GM21423 (cell line): ENCODE results near the gene PAK1.

Experiments
- ATAC-seq: cut with Tn5 transposase; IDR thresholded peaks from one replicate; pipeline ENCODE4 v1.9.1; 2021; ENCODE audit warnings: mild to moderate bottlenecking, moderate library complexity; ENCODE audit not compliant: unreplicated experiment

Gene PAK1

DNA sequence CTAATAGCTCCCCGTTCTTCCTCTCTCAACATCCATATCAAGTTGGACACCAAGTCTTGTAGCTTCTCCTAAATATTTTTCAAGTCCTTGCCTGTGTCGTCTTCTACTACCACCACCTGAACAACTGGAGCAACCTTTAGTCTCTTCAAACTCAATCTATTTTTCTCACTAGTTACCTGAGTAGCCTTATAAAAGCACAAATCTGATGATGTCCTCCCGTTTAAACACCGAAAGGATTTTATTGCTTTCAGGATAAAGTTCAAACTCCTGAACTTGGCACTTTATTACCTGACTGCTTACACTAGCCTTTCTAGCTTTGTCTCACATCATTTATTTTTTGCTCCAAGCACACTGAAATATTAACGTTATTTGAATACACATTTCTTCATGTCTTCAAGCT, 1.3 kb upstream of the PAK1 start:
- no peak for ATAC-seq

DNA sequence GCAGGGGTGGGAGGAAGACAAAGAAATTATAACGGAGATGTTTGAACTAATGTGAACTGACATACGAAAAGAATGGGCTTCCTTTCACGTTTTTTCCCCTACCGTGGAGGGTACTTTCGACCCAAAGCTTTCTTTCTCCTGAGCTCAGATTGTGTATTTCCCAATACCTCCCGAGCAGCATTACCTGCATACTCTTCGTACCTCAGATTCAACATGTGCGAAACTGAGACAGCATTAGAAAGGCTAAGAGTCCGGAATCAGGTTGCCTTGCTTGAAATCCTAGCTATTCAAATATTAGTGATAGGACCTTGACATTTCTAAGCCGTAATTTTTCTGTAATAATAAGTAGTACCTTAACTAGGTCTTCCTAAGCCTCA, 778 bp upstream of the PAK1 start:
- ATAC-seq: no peak

DNA sequence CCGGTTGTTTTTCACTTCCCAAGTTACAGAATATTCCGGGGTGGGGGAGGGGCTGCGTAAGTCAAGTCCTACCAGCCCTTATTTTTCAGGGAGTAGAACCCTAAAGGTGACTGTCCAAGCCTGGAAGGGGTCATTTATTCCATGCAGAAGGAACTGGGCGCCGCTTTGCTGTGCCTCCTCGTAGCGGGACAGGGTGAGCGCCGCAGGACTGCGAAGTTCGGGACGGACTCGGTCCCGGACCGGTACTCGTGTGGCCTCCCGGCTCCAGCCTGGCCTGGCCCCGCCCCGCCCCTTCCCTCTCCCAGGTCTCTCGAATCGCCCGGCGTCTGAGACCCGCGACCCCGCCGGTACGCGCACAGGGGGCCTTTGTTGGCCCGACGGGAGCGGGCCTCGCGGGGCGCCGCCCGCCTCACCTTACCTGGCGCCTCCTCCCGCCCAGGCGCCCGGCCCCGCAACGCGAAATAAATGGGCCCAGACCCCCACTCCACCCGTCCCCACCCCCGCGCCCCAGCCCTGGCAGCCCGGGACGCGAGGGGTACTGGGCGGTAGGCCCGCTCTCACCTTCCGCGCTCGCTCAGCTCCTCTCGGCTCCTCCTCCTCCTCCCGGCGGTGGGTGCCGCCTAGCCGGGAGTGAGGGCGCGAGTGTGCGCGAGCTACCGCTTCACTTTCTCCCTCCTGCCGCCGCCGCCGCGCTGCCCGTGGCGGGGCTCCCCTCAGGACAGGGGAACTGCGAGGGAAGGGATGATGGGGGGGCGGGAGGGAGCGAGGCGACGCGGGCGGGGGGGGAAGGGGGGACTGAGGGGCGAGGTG, 698 bp downstream of the PAK1 start:
- ATAC-seq: no peak

- ATAC-seq: no peak
Observed at GRCh38 chr11:77471558-77472193, 2.2 kb downstream of the PAK1 start.

DNA sequence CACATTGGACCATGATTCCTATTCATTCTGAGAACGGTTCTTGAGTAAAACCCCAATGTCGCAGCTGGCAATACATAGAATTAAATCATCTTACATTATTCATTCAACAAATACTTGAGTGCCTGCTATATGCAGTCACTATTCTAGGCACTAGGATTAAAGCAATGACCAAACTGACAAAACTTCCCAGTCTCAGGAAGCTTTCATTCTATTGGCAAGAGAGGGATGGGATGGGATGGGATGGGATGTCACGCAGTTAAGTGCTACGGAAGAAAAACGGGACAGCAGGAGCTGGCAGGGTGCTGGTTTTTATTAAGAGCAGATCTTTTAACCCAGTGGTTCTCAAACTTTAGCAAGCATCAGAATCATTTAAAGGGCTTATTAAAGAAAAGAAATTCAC, 2.9 kb downstream of the PAK1 start:
- ATAC-seq: no peak

- no peak for ATAC-seq
Observed at GRCh38 chr11:77470504-77470903, 3.4 kb downstream of the PAK1 start.

GRCh38 chr11:77468527-77468926, 5.4 kb downstream of the PAK1 start:
- no peak for ATAC-seq

- ATAC-seq: no peak
Observed at GRCh38 chr11:77467993-77468392, 5.9 kb downstream of the PAK1 start.

DNA sequence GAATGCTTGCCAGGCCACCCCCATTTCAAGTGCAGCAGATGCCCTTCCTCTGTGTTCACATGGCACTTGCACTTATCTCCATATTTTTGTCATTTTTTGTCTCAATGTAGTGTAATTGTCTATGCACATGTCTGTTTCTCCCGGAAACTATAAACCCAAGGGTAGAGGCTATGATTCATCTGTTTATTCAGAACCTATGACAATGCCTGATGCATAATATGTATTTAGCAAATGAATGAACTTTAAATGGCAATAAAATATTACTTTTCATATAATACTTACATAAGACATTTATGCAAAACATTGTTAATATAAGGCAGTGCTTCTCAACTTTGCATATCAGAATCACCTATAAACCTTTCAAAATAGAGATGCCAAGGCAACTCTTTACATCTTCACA, 6.7 kb downstream of the PAK1 start:
- ATAC-seq: no peak

DNA sequence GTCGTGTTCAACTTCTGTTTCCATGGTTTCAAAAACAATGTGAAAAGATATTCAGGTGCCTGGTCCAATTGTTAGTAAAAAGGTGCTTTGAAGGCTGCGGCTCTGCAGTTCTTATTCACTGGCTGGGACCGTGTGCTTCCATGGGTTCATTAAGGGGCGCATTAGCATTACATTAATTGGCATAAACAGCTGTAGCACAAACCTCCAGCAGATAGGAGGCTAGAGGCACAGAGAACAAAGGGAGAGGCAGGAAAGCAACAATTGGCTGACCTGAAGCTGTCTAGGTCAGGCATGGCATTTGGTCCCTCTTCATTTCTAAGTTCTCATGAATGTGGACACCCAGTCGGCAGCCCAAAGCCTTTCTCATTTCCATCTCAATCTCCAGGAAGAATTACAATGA, 16.6 kb downstream of the PAK1 start:
- ATAC-seq: peak; percentile 16

DNA sequence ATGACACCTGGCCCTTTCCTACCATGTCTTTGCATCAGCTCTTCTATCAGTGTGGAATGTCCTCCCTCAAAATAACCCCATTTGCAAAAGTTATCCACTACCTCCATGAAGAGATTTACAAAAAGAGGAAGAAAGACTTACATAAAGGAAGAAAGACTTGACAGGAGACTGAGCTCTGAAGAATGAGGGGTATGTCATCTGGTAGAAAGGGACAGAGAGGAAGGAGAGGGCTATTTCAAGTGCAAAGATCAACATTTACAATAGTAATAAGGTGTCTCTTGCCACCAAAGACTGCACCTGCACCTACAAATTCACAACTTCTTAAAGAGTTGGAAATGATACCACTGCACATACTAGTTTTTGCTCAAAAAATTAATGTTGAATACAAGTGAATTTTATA, 18.2 kb downstream of the PAK1 start:
- ATAC-seq: no peak

DNA sequence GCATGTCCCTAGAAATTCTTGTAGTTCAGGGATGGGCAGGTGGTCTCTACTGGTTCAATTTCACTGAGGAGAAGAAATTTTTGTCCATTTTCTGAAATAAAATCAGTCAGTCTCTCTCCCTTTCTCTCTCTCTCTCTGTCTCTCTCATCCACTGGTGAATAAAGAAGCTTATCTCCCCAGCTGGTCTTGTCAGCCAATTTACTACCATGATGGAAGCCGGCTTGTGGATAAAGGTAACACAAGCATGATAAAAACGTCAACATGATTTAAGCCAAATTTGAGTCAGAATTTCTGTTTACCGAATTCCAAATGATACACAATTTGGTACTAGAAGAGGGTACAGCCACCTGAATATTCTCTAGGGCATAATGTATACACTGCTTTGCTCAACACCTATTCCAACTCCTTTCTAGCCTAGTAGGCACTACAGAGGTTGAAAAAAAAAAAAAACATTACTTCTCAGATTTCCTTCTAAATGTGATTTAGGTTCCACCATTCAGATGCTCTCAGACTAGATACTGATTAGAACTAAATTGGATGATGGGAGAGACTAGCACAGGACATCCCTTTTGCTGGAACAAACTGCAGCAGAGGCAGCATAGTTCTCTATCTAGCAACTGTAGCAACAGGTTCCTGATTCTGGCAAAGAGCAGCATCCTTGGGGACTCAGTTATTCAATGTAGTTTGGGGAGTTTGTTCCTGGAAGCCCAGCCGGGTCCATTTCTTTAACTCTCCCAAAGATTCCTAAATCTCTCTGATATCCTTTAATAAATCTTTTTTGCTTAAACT, 18.8 kb downstream of the PAK1 start:
- ATAC-seq: no peak

GRCh38 chr11:77450227-77450626, 23.7 kb downstream of the PAK1 start:
- ATAC-seq: no peak

- ATAC-seq: no peak
Observed at GRCh38 chr11:77449784-77450183, 24.1 kb downstream of the PAK1 start.

- peak; percentile 51 for ATAC-seq
Observed at GRCh38 chr11:77449060-77449521, 24.8 kb downstream of the PAK1 start.

GRCh38 chr11:77448269-77448668, 25.6 kb downstream of the PAK1 start:
- ATAC-seq: no peak

DNA sequence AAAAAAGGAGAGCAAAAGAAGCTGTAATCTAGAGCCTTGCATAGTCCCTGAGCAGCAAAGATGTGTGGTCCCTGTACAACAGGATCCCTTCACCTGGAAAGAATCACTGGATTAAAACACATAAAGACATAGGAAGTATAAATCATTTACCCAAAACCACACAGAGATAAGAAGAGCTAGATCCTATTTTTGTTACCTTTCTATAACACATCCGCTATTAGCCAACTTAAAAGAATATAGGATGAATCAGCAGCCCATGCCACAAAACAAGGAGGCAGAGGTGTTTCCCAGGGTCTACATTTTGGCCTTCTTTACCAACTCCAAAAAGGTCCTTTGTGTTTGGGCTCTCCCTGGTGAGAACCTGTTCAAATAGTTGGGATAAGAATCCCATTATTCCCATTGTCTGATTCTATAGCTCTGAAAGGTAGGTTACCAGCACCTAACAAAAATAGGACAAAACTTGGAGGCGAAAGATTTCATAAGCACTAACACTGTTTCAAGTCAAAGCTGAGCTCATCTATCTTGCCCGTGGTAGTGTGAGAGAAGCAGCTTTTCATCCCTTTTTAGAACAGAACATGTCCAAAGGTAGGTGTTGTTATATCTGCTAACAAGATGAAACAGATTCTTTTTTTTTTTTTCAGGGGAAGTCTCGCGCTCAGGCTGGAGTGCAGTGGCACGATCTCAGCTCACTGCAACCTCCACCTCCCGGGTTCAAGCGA, 26.8 kb downstream of the PAK1 start:
- no peak for ATAC-seq

DNA sequence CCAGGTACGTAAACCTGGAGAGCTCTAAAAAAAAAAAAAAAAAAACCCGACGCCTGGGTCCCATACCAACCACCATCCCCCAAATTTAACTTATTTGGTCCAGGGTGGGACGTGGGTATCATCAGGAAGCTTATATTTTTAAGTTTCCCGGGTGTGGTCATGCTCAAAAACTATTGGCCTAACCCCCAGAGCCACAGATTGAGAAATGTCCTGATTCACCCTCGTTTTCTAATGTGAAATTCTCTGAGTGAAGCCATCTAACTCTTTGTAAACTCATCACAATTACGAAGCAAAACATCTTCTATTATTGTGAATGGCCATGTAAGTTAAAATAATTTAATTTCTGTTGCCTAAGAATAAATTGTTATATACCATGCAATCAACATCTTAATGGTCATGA, 29.6 kb downstream of the PAK1 start:
- no peak for ATAC-seq

GRCh38 chr11:77442394-77443053, 31.4 kb downstream of the PAK1 start:
- ATAC-seq: peak; percentile 38

- no peak for ATAC-seq
Observed at GRCh38 chr11:77441426-77441825, 32.5 kb downstream of the PAK1 start.

DNA sequence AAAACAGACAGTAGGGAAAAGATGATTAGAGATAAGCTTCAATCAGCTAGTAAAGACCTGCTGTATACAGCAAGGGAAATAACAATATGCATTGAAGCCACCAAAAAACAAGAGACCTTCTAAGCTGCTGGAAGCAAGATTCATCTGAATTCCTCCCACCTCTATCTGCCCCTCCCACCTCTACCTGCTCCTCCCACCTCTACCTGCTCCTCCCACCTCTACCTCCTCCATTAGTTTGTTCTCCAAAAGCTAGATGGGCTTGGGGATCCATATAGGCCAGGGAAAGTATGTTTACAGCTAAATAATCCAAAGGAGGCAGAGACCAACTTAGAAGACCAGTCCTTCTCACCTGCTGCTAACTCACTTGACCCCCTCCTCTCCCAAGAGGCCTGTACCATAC, 33.2 kb downstream of the PAK1 start:
- no peak for ATAC-seq
